ENCODE measurements around the gene MYH6.

MYH6 gene

GRCh38 chr14:23376482-23377197 is 31.4 kb downstream of the MYH6 start, which contains the start of gene CMTM5:
CMTM5 (plus strand) TSS chr14:23377046; CDS start chr14:23377252, 206 bp downstream.
- DNase-seq (ENCODE audit: low read depth), result no peak

- no peak for DNase-seq (ENCODE audit: low read depth)
Observed at GRCh38 chr14:23375527-23376251, 32.4 kb downstream of the MYH6 start.

- no peak for DNase-seq (ENCODE audit: low read depth)
Observed at GRCh38 chr14:23373041-23373440, 35.0 kb downstream of the MYH6 start.

GRCh38 chr14:23372509-23372908 is 35.6 kb downstream of the MYH6 start, which contains the start of gene IL25:
IL25 (plus strand) TSS chr14:23372809.
- DNase-seq (ENCODE audit: low read depth), result no peak

GRCh38 chr14:23371865-23372264 is 36.2 kb downstream of the MYH6 start:
- DNase-seq (ENCODE audit: low read depth), result no peak

GRCh38 chr14:23370221-23370620 is 37.9 kb downstream of the MYH6 start:
- DNase-seq (ENCODE audit: low read depth), result no peak

GRCh38 chr14:23366426-23366921 is 41.6 kb downstream of the MYH6 start:
- peak; percentile 67 for DNase-seq (ENCODE audit: low read depth)

GRCh38 chr14:23365732-23366425 is 42.2 kb downstream of the MYH6 start:
- peak; percentile 59 for DNase-seq (ENCODE audit: low read depth)

- DNase-seq (ENCODE audit: low read depth), result peak; percentile 34
Observed at GRCh38 chr14:23365036-23365731, 42.9 kb downstream of the MYH6 start, which contains the start of gene EFS. EFS (minus strand) TSS chr14:23365172; CDS start chr14:23365025, 147 bp downstream.

GRCh38 chr14:23364164-23365035 is 43.7 kb downstream of the MYH6 start:
- DNase-seq (ENCODE audit: low read depth), result peak; percentile 27

- DNase-seq (ENCODE audit: low read depth), result peak; percentile 9
Observed at GRCh38 chr14:23362200-23362599, 45.9 kb downstream of the MYH6 start.

GRCh38 chr14:23361763-23362162 is 46.3 kb downstream of the MYH6 start:
- DNase-seq (ENCODE audit: low read depth), result no peak

GRCh38 chr14:23361320-23361719 is 46.8 kb downstream of the MYH6 start:
- DNase-seq (ENCODE audit: low read depth), result peak; percentile 61

- no peak for DNase-seq (ENCODE audit: low read depth)
Observed at GRCh38 chr14:23360496-23360895, 47.6 kb downstream of the MYH6 start.

GRCh38 chr14:23359722-23360447 is 48.2 kb downstream of the MYH6 start:
- DNase-seq (ENCODE audit: low read depth), result no peak

GRCh38 chr14:23359167-23359626 is 48.9 kb downstream of the MYH6 start:
- no peak for DNase-seq (ENCODE audit: low read depth)

- no peak for DNase-seq (ENCODE audit: low read depth)
Observed at GRCh38 chr14:23358553-23359166, 49.4 kb downstream of the MYH6 start.

GRCh38 chr14:23358042-23358441 is 50.0 kb downstream of the MYH6 start:
- no peak for DNase-seq (ENCODE audit: low read depth)

- DNase-seq (ENCODE audit: low read depth), result no peak
Observed at GRCh38 chr14:23357261-23357660, 50.8 kb downstream of the MYH6 start.

- DNase-seq (ENCODE audit: low read depth), result no peak
Observed at GRCh38 chr14:23356662-23357061, 51.4 kb downstream of the MYH6 start.
